GM23248 (cell line): ENCODE measurements around the gene C14orf93.

Experiments used
- EZH2 ChIP-seq: fragments of 200-600 bp; sonication (generic); IDR thresholded peaks from 2 replicates; pipeline ENCODE4 v1.6.1; 2018; ENCODE audit warnings: antibody characterized with exemption, mild to moderate bottlenecking; ENCODE audit not compliant: insufficient read depth, poor library complexity, severe bottlenecking
- EZH2phosphoT487 ChIP-seq: fragments of 200-600 bp; sonication (generic); IDR thresholded peaks from 2 replicates; pipeline ENCODE4 v1.6.1; 2018; ENCODE audit warnings: antibody characterized with exemption, moderate library complexity, mild to moderate bottlenecking, low read depth; ENCODE audit not compliant: insufficient read depth

DNA sequence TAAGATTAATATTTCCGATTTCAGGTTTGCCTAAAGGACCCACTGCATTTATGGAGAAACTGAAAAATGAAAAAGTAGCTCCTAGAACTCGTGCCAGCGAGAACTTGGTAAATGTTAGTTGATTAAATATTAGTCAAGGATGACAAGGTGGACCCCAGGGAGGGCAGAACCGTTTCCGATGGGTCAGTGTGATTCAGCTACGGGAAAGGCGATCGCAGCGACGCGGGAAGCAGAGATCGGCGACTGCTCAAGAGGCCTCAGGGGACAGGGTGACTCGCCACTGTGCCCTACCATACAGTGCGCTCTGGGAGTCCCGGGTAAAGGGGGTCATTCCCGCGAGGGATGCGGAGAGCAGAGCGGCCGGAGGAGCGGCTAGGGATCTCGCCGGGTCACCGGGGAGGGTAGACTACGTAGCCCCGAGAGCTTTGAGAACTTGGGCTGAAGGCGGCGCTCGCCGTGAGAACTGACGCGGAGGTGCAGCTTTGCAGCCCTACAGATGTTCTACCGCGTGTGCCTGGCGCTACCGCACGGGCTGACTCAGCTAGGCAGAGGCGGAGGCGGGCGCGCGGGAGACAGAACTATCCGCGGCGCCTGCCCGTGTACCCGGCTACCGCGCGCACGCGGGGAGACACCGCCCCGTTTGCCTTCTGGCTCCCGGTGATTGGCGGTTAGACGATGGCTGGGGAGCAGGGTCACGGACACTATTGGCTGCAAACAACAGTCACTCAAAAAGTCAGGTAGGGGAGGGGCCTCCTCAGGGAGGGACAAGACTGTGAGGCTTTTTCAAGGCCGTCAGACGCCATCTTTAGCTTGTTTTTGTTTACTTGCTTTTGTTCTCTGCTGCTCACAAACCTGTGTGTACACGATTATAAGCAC lies 3.2 kb downstream of the C14orf93 start:
- TF ChIP-seq EZH2 = no peak
- TF ChIP-seq EZH2phosphoT487 = no peak
